ENCODE data around the gene CUEDC2.

Gene CUEDC2

DNA sequence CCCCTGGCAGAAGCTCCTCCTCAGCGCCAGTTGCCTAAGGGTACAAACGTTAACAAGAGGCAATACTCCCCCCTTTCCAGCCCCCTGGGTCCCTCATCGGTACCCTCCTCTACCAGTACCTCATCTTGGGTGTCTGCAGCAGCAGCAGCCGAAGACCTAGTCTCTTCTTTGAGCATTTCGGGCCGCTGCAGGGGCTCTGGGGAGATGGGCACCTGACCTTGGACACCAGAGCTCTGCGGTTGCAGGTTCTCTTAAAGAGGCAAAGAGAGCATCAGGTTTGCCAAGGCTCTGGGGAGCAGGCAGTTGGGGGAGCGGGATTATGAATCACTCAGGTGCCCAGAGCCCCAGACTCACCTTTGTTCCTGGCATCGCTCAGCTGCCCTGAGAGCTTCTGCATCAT is 8.2 kb downstream of the CUEDC2 start:
- DNase-seq: no peak

DNA sequence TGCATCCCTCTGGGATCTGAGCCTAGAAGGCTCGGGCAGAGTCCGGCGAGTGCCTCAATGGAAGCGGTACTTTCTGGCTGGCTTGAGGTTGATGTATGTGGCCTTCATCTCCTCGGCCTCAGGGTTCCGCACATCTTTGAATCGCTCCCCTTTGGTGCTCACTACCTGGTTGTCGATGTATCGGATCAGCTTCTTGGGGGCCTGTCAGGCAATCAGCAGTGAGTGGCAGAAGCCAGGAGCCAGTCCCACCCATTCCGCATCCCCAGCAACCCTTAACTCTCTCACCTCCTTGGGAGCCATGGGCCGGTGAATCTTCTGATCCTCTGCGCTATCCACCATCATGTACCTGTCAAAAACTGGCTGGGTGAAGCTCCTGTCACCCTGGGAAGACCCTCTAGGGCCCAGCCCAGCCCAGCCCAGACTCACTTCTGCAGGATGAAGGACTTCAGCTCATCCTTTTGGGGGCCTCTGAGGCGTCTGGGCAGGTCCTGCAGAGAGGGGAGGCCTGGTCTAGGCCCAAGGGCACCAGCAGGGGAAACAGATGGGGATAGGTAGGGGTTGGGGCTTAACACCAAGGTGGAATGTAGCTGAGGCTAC is 8.9 kb downstream of the CUEDC2 start:
- DNase-seq: no peak

DNA sequence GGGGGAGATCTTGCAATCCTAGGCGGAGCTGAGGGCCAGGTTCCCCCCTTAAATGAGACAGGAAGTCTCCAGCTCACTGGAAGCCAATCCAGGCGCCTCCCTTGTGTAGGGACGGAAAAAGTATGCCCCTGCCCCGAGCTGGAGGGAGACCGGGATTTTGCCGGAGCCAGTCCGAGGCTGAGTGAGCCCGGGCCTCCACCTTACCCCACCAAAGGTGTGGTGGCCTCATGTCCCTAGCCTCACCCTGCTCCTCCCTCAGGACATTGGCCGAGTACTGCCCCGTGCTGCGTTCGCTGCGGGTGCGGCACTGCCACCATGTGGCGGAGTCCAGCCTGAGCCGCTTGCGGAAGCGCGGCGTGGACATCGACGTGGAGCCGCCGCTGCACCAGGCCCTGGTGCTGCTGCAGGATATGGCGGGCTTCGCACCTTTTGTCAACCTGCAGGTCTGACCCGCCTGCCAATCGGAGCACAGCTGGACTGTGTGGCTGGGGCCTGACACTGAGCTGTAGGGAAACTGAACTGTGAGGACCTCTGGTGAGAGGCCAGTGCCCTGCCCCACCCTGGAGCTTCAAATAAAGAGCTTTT is 9.7 kb downstream of the CUEDC2 start:
- DNase-seq: peak; percentile 89

- peak; percentile 81 for DNase-seq
Observed at GRCh38 chr10:102421757-102422512, 10.4 kb downstream of the CUEDC2 start.

DNA sequence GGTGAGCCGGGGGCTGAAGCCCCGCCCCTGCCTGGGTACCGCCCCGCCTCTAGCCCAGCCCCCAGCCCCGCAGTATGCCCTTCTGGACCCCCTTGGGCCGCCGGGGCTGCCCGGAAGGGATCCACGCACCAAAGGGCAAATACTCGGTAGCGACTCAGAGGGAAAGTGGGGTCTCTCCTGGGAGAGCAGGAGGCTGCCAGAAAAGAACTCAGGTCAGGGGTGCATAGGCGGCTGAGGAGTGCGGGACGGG is 10.9 kb downstream of the CUEDC2 start:
- DNase-seq: no peak

DNA sequence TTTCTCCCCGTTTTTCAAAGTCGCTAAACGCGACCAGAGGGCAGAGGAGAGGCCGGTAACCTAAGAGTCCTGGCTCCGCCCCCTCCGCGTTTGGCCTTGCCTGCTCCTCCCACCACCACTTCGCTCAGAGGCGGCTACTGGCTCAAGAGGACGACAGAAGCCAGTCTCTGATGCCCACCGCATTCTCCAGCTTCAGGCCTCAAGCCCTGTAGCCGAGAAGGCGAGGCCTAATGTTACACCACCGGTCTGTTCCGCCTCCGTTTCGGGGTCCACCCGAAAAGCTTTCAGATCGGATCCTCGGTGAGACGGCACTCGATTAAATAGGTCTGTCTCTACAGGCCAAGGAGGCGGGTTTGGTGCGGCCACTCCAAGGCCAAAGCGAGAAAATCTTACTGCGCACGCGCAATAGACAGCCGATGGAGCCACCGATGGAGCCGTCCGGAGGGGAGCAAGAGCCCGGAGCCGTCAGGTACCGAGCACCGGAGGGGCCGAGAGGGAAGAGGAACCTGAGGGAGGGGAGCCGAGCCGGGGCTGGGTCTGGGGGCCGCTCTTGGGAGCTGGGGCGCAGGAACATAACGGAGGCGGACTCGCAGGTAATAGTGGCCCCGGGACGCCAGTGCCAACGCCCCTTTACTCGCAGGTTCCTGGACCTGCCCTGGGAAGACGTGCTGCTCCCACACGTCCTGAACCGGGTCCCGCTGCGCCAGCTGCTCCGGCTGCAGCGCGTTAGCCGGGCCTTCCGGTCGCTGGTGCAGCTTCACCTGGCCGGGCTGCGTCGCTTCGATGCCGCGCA is 11.5 kb downstream of the CUEDC2 start, which contains the start of gene FBXL15:
FBXL15 (plus strand) TSS at position 123 of the 793 bp plus-strand sequence; CDS start at position 417, 294 bp downstream.
- DNase-seq: peak; percentile 99

GRCh38 chr10:102420181-102420713 is 12.1 kb downstream of the CUEDC2 start:
- DNase-seq: no peak

DNA sequence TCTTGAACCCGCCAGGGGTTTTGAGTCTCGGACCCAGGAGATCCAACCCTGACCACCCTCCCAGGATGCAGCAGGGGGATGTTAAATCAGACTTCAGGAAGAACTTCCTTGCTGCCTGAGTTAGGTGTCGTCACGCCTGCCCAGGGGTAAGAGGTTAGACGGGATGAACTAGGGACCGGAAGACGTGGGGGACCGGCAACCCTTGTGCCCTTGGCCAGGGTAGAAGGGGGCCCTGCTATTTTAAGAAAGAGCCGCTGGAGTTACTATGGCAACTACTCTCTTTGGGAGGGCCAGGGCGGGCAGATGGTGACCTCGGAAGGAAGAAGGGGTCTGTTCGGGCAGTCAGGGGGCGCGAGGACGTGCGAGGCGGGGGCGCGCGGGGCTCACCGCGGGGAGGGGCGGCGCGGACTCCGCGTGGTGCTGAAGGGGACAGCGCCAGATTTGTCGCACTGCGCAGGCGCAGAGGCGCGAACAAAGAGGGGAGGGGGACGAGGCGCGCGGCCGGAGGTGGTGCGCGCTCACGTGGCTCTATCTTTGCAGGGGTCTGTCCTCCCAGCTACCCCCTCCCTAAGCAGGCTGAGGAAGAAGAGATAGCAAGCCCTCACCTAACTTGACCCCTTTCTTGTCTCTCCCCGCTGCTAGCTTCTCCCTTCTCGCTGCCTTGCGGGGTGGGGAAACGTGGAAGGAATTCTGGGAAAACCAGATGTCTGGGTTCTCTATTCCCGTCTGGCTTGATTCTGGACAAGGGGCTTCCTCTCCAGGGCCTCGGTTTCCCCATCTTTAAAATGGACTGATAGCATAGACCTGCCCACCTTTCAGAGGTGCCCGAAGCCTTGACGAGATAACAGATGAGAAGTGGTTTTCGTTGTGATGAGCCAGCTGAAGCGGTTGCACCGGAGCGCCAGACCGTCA is 12.8 kb downstream of the CUEDC2 start:
- DNase-seq: peak; percentile 77

DNA sequence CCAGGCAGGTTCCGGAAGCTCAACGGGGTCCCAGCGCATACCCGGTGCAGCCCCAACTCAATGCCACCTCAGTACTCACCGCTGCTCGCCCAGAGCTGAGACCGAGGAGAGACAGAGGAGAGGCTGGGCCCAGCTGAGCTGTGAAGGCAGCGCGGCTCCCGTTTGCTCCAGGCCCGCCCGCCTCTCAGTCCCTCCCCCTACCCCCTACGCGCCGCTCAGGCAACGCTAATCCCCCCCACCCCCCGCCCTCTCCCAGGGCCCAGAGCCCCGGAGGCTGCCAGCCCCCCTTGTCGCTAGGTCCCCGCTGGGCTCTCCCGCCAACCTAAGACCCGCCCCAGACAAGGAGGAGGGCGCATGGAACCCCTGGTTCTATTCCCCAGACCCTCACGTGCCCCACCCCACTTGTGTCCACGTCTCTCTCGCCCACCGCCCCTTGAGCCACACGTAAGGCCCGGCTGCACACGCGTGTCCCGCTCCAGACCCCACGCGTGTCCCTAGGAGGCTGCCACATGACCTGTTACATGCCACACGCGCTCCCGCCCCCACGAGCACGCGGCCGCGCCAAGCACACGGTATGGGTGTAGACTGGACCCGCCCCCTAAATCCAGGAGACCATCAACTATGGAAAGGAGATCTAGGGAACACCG is 13.6 kb downstream of the CUEDC2 start, which contains the start of gene PSD:
PSD (minus strand) TSS at position 164 of the 647 bp plus-strand sequence. CDS start 1,747 bp downstream, outside the sequence.
- no peak for DNase-seq

DNA sequence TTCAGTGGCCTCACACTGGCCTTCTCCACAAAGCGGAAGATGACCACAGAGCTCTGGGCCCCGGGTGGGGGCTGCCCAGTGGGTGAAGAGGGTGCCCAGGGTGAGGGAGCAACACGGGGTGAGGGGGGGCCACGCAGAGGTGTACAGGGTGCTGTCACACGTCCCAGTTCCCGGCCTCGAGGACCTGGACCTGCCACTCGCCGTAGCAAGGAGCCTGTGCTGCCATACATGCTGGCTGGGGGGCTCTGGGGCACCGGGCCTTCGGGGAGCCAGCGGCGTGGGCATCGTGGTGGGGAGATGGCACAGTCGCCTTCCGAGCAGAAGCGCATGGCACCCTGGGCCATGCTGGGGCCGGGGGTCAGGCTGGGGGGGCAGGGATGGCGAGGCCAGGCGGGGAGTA is 15.7 kb downstream of the CUEDC2 start:
- no peak for DNase-seq

DNA sequence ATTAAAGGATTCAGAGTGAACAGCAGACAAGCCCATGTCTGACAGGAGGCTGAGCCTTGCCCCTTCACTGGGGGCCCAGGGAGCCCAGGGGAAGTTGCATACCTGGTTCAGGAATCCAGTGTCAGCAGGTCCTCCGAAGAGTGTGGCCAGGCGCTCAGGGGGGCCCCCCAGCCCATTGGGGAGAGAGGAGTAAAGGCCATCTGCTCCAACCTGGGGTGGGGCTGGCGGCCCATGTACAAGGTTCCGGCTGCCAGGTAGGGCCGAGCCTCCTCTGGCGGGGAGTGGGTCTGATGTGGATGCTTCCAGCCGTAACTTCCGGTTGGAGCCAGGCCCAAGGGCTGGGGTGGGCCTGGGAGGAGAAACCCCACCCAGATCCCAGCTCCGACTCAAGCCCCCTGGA is 16.1 kb downstream of the CUEDC2 start:
- no peak for DNase-seq

GRCh38 chr10:102414749-102415148 is 17.6 kb downstream of the CUEDC2 start:
- DNase-seq: no peak

GRCh38 chr10:102413806-102414561 is 18.4 kb downstream of the CUEDC2 start:
- no peak for DNase-seq

GRCh38 chr10:102413053-102413705 is 19.2 kb downstream of the CUEDC2 start:
- DNase-seq: peak; percentile 29

GRCh38 chr10:102412293-102412692 is 20.1 kb downstream of the CUEDC2 start:
- DNase-seq: no peak

GRCh38 chr10:102411341-102412255 is 20.8 kb downstream of the CUEDC2 start:
- no peak for DNase-seq

- peak; percentile 35 for DNase-seq
Observed at GRCh38 chr10:102410429-102411073, 21.8 kb downstream of the CUEDC2 start.

DNA sequence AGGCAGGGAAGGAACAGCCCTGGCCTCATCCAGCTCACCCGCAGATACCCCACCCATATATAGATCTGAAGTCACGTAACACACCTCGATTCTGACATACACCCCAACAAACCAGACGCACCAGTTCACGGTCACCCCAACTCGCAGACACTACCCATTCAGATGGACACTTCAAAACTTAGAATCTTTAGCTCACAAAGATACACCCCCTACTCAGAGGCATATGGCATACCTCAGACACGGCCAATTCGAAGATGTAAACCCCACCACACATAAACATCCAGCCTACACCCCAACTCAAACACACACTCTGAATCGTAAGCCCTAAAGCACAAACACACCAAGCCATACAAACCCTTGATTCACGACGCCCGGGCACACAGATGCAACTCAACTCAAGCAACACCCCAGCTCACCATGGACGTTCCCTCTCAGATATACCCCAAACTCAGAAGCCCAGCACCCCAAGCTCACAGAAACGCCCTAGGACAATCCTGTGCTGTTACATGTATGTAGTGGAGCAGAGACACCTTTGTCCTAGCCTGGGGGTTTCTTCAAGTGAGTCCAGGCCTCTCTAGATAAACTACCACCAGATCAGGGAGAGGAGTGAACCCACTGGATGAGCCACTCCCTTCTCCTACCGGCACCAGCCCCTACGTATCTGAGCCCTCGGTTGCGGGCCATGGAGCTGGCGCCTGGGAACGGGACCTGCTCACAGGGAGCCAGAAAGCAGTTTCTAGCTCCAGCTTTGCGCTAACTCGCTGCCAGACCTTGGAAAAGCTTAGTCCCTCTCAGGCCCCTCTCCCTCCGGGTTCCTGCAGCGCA is 22.6 kb downstream of the CUEDC2 start:
- no peak for DNase-seq
